SK-N-SH (cell line): ENCODE measurements around the gene ELOVL6. TPM values are rescaled to one million over a fixed set of nuclear protein-coding genes. Genes with fewer than 3 reads are reported as not detected.

ENCODE experiments used
- CTCF ChIA-PET: fragments of 300-600, 350-600 bp; formaldehyde crosslinking; extraction: SDS; loops from one replicate; lab custom pipeline; 2021; lab: Yijun Ruan, JAX
- POLR2A ChIA-PET: fragments of 350-600 bp; sonication (Branson Sonifier 250); formaldehyde crosslinking; extraction: SDS; loops from one replicate; lab custom pipeline; 2020; ENCODE audit warnings: antibody characterized with exemption, inconsistent platforms; lab: Yijun Ruan, JAX
- DNase-seq: peaks from one replicate; pipeline ENCODE4 v3.0.0; 2012
- H2AFZ ChIP-seq: fragments of 200-600 bp; sonication (generic); 2 replicates; pipeline ENCODE4 v1.8.1; 2016; ENCODE audit warnings: antibody characterized with exemption, mild to moderate bottlenecking, low read depth
- H3F3A ChIP-seq: fragments of 200-600 bp; sonication (generic); replicated peaks from 2 replicates; pipeline ENCODE3; 2016; ENCODE audit warnings: antibody characterized with exemption, mild to moderate bottlenecking; ENCODE audit not compliant: insufficient read depth
- H3K27ac ChIP-seq, 2 experiments: fragments of 200-500 bp in 1 of 2; fragments of 200-600 bp in 1 of 2; sonication (Bioruptor generic) in 1 of 2; sonication (generic), shearing (Covaris generic) in 1 of 2; 2 replicates each; pipeline versions ENCODE4 v1.5.1 to v1.6.1; 2014 to 2016; ENCODE audit warnings: low read depth in 2 of 2, inconsistent platforms in 1 of 2, low read length in 1 of 2, mild to moderate bottlenecking in 1 of 2, mixed read lengths in 1 of 2
- H3K27me3 ChIP-seq: fragments of 200-600 bp; sonication (generic), shearing (Covaris generic); 2 replicates; pipeline ENCODE4 v1.6.1; 2016; ENCODE audit warnings: mixed run types; ENCODE audit not compliant: insufficient read depth
- H3K36me3 ChIP-seq, 2 experiments: fragments of 200-500 bp in 1 of 2; fragments of 200-600 bp in 1 of 2; sonication (Bioruptor generic) in 1 of 2; sonication (generic) in 1 of 2; replicated peaks in 1 of 2; 2 replicates each; pipeline versions ENCODE3 to v1.5.1; 2014 to 2016; ENCODE audit warnings: low read length in 1 of 2, mild to moderate bottlenecking in 1 of 2; ENCODE audit not compliant: insufficient read depth in 2 of 2, control insufficient read depth in 1 of 2
- H3K4me1 ChIP-seq, 2 experiments: fragments of 200-500 bp in 1 of 2; fragments of 200-600 bp in 1 of 2; sonication (Bioruptor generic) in 1 of 2; sonication (generic), shearing (Covaris generic) in 1 of 2; 2 replicates each; pipeline versions ENCODE4 v1.5.1 to v1.6.1; 2014 to 2016; ENCODE audit warnings: low read depth in 1 of 2, low read length in 1 of 2, mixed run types in 1 of 2; ENCODE audit not compliant: insufficient read depth in 2 of 2, control insufficient read depth in 1 of 2
- H3K4me2 ChIP-seq: fragments of 200-600 bp; sonication (generic), shearing (Covaris generic); 2 replicates; pipeline ENCODE4 v1.6.1; 2017; ENCODE audit warnings: mixed run types
- H3K4me3 ChIP-seq, 2 experiments: fragments of 200-500 bp in 1 of 2; fragments of 200-600 bp in 1 of 2; sonication (Bioruptor generic) in 1 of 2; sonication (generic), shearing (Covaris generic) in 1 of 2; 2 replicates each; pipeline versions ENCODE4 v1.5.1 to v1.8.1; 2014 to 2016; ENCODE audit warnings: low read depth in 2 of 2, inconsistent platforms in 1 of 2, low read length in 1 of 2, mild to moderate bottlenecking in 1 of 2, mixed read lengths in 1 of 2, moderate library complexity in 1 of 2
- H3K79me2 ChIP-seq: fragments of 200-600 bp; sonication (generic); 2 replicates; pipeline ENCODE4 v1.8.1; 2017; ENCODE audit warnings: mild to moderate bottlenecking; ENCODE audit not compliant: insufficient read depth
- H3K9ac ChIP-seq: fragments of 200-600 bp; sonication (generic); 2 replicates; pipeline ENCODE4 v1.6.1; 2017; ENCODE audit warnings: mixed run types
- H3K9me2 ChIP-seq: fragments of 200-600 bp; sonication (generic); 2 replicates; pipeline ENCODE4 v1.6.1; 2017; ENCODE audit warnings: mixed run types
- H3K9me3 ChIP-seq: fragments of 200-600 bp; sonication (generic); 2 replicates; pipeline ENCODE4 v1.6.1; 2017; ENCODE audit warnings: mixed run types, mild to moderate bottlenecking, moderate library complexity
- H4K20me1 ChIP-seq: fragments of 200-600 bp; sonication (generic); 2 replicates; pipeline ENCODE4 v1.6.1; 2017; ENCODE audit warnings: mild to moderate bottlenecking, mixed run types; ENCODE audit not compliant: insufficient read depth
- EZH2phosphoT487 ChIP-seq: fragments of 200-600 bp; sonication (generic); IDR thresholded peaks from 2 replicates; pipeline ENCODE4 v1.6.1; 2017; ENCODE audit warnings: low read depth, mixed run types, mild to moderate bottlenecking, antibody characterized with exemption, moderate library complexity, borderline replicate concordance
- FOXM1 ChIP-seq: IDR thresholded peaks from 2 replicates; pipeline ENCODE4 v1.4.0; 2012; ENCODE audit warnings: low read depth, mild to moderate bottlenecking
- GABPA ChIP-seq: IDR thresholded peaks from 2 replicates; pipeline ENCODE4 v1.4.0; 2012; ENCODE audit warnings: low read depth, mild to moderate bottlenecking
- MXI1 ChIP-seq: IDR thresholded peaks from 2 replicates; pipeline ENCODE4 v1.6.1; 2012; ENCODE audit warnings: mild to moderate bottlenecking, low read depth, low read length, improper control_type of control experiment
- RAD21 ChIP-seq: IDR thresholded peaks from 2 replicates; pipeline ENCODE4 v1.6.1; 2012; ENCODE audit warnings: mild to moderate bottlenecking, low read length
- RFX5 ChIP-seq: IDR thresholded peaks from 2 replicates; pipeline ENCODE4 v1.6.1; 2012; ENCODE audit warnings: mild to moderate bottlenecking, improper control_type of control experiment, low read length
- RXRA ChIP-seq: IDR thresholded peaks from 2 replicates; pipeline ENCODE4 v1.4.0; 2012; ENCODE audit warnings: low read depth, mild to moderate bottlenecking, borderline replicate concordance
- SIN3A ChIP-seq: IDR thresholded peaks from 2 replicates; pipeline ENCODE4 v1.6.1; 2012; ENCODE audit warnings: low read depth, mild to moderate bottlenecking, low read length, moderate library complexity, borderline replicate concordance
- TAF1 ChIP-seq: IDR thresholded peaks from 2 replicates; pipeline ENCODE4 v1.6.1; 2012; ENCODE audit warnings: low read depth, mild to moderate bottlenecking, low read length, moderate library complexity, borderline replicate concordance
- YY1 ChIP-seq: IDR thresholded peaks from 2 replicates; pipeline ENCODE4 v1.4.0; 2012; ENCODE audit warnings: low read depth, mild to moderate bottlenecking
- WGBS: methylation state at CpG from one replicate; pipeline ENCODE4 v1.1.6; 2017; ENCODE audit warnings: low lambda C conversion rate; 5-methylcytosine and 5-hydroxymethylcytosine counted together
- polyA plus RNA-seq, 3 experiments: library from polyadenylated mRNA; depleted of rRNA; stranded (reverse); fragments of >200 nt; gene quantifications; 2 replicates each; pipeline ENCODE4 v1.2.3, GENCODE V29; 2012
- TF ChIP-seq, protein P1 (sequence below): fragments of 150-350 bp; IDR thresholded peaks from 2 replicates; pipeline ENCODE4 v1.6.1; 2017; ENCODE audit warnings: antibody characterized with exemption, low read length, low read depth, borderline replicate concordance
- TF ChIP-seq, protein P2 (sequence below): IDR thresholded peaks from 2 replicates; pipeline ENCODE4 v1.4.0; 2012; ENCODE audit warnings: low read depth
- TF ChIP-seq, protein P3 (sequence below): IDR thresholded peaks from 2 replicates; pipeline ENCODE4; 2012
- TF ChIP-seq, protein P4 (sequence below): IDR thresholded peaks from 2 replicates; pipeline ENCODE4 v1.4.0; 2012; ENCODE audit warnings: low read depth, borderline replicate concordance
- TF ChIP-seq, protein P5 (sequence below): IDR thresholded peaks from 2 replicates; pipeline ENCODE4 v1.4.0; 2012; ENCODE audit warnings: low read depth, borderline replicate concordance
- TF ChIP-seq, protein P6 (sequence below): fragments of 200-600 bp; sonication (generic); IDR thresholded peaks from 2 replicates; pipeline ENCODE4 v1.6.1; 2017; ENCODE audit warnings: antibody characterized with exemption, mild to moderate bottlenecking, moderate library complexity

ELOVL6 gene
- polyA plus RNA-seq, 1 of the 3 experiments (the other 2 are of a cell fraction): 9.0 TPM

DNA sequence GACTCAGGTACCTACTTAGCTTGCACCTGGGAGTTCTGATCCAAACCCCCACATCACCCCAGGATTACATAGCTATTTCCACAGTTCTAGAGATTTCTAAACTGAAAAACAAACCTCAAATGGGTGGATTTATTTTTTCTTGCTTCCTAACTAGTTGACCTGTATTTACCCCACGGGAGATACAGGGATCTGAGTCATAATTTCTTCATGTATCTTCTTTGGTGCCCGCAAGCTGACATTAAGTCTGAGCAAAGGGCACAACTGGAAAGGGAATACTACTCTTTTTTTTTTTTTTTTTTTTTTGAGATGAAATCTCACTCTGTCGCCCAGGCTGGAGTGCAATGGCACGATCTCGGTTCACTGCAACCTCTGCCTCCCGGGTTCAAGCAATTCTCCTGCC, 10.0 kb upstream of the ELOVL6 start (continued):
- no peak for TF ChIP-seq EZH2phosphoT487
- TF ChIP-seq YY1: no peak

DNA sequence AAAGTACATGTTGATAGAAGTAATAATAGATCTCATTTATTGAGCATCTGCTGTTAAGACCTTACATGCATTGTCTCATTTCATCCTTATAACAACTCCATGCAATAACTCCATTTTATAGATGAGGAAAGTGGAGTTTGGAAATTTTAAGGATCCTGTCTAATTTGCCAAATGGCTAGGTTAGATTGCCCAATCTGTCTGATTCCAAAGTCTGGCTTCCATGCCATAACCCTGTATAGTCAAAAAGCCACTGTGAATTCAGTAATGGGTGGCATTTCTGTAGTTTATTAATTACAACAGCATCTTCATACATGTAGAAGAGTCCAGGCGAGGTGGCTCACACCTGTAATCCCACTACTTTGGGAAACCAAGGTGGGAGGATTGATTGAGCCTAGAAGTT, 8.8 kb upstream of the ELOVL6 start:
- Histone ChIP-seq H3K9me2 (no peaks in the 10 kb centered on the region), H3K79me2 (no peaks in the 10 kb centered on the region), H3K4me2 (no peak overlapping the region), H3K4me1 (no peaks in the 10 kb centered on the region), H3K36me3 (no peaks in the 10 kb centered on the region), H4K20me1 (no peaks in the 10 kb centered on the region), H3K4me3 (no peak overlapping the region), H2AFZ (no peak overlapping the region), H3K27ac (no peak overlapping the region), H3F3A (no peaks in the 10 kb centered on the region), H3K9me3 (no peaks in the 10 kb centered on the region), H3K9ac (no peak overlapping the region), H3K27me3 (no peaks in the 10 kb centered on the region)
- TF ChIP-seq, protein P1, sequence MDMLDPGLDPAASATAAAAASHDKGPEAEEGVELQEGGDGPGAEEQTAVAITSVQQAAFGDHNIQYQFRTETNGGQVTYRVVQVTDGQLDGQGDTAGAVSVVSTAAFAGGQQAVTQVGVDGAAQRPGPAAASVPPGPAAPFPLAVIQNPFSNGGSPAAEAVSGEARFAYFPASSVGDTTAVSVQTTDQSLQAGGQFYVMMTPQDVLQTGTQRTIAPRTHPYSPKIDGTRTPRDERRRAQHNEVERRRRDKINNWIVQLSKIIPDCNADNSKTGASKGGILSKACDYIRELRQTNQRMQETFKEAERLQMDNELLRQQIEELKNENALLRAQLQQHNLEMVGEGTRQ: no peak
- no peak for TF ChIP-seq RFX5
- TF ChIP-seq, protein P2, sequence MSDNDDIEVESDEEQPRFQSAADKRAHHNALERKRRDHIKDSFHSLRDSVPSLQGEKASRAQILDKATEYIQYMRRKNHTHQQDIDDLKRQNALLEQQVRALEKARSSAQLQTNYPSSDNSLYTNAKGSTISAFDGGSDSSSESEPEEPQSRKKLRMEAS: no peak
- TF ChIP-seq, protein P3, sequence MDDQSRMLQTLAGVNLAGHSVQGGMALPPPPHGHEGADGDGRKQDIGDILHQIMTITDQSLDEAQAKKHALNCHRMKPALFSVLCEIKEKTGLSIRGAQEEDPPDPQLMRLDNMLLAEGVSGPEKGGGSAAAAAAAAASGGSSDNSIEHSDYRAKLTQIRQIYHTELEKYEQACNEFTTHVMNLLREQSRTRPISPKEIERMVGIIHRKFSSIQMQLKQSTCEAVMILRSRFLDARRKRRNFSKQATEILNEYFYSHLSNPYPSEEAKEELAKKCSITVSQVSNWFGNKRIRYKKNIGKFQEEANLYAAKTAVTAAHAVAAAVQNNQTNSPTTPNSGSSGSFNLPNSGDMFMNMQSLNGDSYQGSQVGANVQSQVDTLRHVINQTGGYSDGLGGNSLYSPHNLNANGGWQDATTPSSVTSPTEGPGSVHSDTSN: no peak
- no peak for TF ChIP-seq SIN3A
- TF ChIP-seq, protein P4, sequence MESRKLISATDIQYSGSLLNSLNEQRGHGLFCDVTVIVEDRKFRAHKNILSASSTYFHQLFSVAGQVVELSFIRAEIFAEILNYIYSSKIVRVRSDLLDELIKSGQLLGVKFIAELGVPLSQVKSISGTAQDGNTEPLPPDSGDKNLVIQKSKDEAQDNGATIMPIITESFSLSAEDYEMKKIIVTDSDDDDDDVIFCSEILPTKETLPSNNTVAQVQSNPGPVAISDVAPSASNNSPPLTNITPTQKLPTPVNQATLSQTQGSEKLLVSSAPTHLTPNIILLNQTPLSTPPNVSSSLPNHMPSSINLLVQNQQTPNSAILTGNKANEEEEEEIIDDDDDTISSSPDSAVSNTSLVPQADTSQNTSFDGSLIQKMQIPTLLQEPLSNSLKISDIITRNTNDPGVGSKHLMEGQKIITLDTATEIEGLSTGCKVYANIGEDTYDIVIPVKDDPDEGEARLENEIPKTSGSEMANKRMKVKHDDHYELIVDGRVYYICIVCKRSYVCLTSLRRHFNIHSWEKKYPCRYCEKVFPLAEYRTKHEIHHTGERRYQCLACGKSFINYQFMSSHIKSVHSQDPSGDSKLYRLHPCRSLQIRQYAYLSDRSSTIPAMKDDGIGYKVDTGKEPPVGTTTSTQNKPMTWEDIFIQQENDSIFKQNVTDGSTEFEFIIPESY: no peak
- TF ChIP-seq, protein P5, sequence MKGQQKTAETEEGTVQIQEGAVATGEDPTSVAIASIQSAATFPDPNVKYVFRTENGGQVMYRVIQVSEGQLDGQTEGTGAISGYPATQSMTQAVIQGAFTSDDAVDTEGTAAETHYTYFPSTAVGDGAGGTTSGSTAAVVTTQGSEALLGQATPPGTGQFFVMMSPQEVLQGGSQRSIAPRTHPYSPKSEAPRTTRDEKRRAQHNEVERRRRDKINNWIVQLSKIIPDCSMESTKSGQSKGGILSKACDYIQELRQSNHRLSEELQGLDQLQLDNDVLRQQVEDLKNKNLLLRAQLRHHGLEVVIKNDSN: no peak
- ChIA-PET CTCF (interaction anchor here (0.8 to 1.0 kb wide), 2 partner anchors 53 to 157 kb away, joined by 3 read pairs; no protein-coding TSS in a partner anchor), POLR2A (no interaction called here)
- WGBS: 79% methylated on average over 1 of the region's 1 CpG
- no peak for DNase-seq

DNA sequence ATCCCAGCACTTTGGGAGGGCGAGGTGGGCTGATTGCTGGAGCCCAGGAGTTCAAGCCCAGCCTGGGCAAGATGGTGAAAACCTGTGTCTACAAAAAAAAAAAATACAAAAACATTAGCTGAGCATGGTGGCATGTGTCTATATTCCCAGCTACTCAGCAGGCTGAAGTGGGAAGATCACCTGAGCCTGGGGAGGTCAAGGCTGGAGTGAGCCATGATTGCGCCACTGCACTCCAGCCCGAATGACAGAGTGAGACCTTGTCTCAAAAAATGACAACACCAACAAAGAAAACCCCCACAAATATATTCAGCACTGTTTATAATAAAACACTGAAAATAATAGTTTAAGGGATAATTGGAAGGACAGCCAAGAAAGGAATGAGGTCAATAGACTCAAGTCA, 3.6 kb upstream of the ELOVL6 start:
- no peaks in the 10 kb centered on the region for H3K9me2 ChIP-seq
- no peak for DNase-seq
- H3K4me3 ChIP-seq: no peak overlapping the region
- no peak overlapping the region for H3K9ac ChIP-seq
- 90% methylated on average over 3 of the region's 3 CpGs for WGBS
- no peaks in the 10 kb centered on the region; the same call in 1 of the 2 replicates for H3K79me2 ChIP-seq
- H4K20me1 ChIP-seq: no peaks in the 10 kb centered on the region
- no peak overlapping the region for H2AFZ ChIP-seq
- H3K36me3 ChIP-seq: no peaks in the 10 kb centered on the region
- H3K9me3 ChIP-seq: no peaks in the 10 kb centered on the region
- peaks cover 0 to 2% of the 10 kb centered on the region in 2 experiments; a peak in 1 of 4 replicates for H3K4me1 ChIP-seq
- no peaks in the 10 kb centered on the region for H3F3A ChIP-seq
- ChIA-PET POLR2A (no interaction called here), CTCF (no interaction called here)
- no peaks in the 10 kb centered on the region for H3K27me3 ChIP-seq
- no peak overlapping the region for H3K4me2 ChIP-seq
- H3K27ac ChIP-seq: no peak overlapping the region
- no peak for TF ChIP-seq TAF1
- TF ChIP-seq RXRA: no peak
- TF ChIP-seq FOXM1: no peak
- TF ChIP-seq, protein P5: no peak
- no peak for TF ChIP-seq RAD21
- TF ChIP-seq MXI1: no peak
- no peak for TF ChIP-seq EZH2phosphoT487
- TF ChIP-seq, protein P6, sequence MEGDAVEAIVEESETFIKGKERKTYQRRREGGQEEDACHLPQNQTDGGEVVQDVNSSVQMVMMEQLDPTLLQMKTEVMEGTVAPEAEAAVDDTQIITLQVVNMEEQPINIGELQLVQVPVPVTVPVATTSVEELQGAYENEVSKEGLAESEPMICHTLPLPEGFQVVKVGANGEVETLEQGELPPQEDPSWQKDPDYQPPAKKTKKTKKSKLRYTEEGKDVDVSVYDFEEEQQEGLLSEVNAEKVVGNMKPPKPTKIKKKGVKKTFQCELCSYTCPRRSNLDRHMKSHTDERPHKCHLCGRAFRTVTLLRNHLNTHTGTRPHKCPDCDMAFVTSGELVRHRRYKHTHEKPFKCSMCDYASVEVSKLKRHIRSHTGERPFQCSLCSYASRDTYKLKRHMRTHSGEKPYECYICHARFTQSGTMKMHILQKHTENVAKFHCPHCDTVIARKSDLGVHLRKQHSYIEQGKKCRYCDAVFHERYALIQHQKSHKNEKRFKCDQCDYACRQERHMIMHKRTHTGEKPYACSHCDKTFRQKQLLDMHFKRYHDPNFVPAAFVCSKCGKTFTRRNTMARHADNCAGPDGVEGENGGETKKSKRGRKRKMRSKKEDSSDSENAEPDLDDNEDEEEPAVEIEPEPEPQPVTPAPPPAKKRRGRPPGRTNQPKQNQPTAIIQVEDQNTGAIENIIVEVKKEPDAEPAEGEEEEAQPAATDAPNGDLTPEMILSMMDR: no peak
- no peak for TF ChIP-seq GABPA
- TF ChIP-seq SIN3A: no peak
